GM12864 (cell line): ENCODE data around the gene RHOB.
"Not testable (repeated sequence)": the region's sequence is repeated elsewhere in the genome, so short reads cannot be mapped to it uniquely, and the experiment has no call there.

Source experiments
- DNase-seq: peaks from one replicate; pipeline ENCODE4 v3.0.0-alpha.2; 2011; ENCODE audit warnings: low read depth
- H3K4me3 ChIP-seq: 2 replicates; pipeline ENCODE4 v1.5.1; 2011; ENCODE audit warnings: mild to moderate bottlenecking, low read depth, low read length, control low read depth
- CTCF ChIP-seq: IDR thresholded peaks from 2 replicates; pipeline ENCODE4 v1.5.1; 2011; ENCODE audit warnings: low read depth, mild to moderate bottlenecking, moderate library complexity, low read length, control low read depth, inconsistent platforms; ENCODE audit errors: missing control alignments

Gene RHOB

GRCh38 chr2:20487030-20487391, 40.1 kb downstream of the RHOB start:
- H3K4me3 ChIP-seq: no peak overlapping the region
- TF ChIP-seq CTCF: no peak
- DNase-seq: no peak

DNA sequence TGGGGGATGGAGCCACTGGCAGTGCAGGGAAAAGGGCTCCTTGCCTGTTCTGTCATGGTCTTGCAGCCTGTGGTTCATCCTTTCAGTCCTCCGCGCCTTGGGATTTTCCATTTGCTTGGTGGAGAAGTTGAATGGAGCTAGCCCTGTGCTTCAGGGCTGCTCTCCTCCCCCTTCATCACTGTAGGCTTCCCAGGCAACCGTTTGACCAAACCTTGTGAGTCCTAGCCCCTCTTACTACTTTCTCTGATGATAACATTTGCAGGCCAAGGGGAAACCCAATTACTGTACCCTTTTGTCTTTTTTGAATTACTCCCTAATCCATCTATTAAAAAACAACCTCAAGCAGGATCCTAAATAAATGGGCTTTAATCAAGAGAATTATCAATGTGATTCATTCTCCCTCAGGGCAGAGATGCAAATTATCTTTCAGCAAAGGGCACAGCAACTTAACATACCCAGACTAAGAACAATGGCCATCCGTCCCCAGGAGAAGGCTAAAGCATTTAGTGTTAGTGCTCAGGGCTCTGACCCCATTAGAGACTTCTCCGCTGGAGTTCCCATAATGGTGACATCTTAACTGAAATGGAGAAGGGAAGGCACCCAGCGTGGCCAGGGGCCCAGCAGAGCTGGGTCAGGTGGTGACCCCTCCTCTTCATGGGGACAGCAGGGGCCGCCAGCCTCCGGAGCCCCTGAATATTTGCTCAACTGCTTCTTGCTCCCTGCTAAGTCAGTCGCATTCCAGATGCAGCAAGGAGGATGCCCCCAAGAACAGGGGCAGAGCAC, 40.7 kb downstream of the RHOB start:
- DNase-seq: no peak
- H3K4me3 ChIP-seq: no peak overlapping the region
- TF ChIP-seq CTCF: no peak

- no peak overlapping the region for H3K4me3 ChIP-seq
- no peak for TF ChIP-seq CTCF
- no peak for DNase-seq
These were observed 41.3 kb downstream of the RHOB start for GRCh38 chr2:20488201-20488641.

- DNase-seq: no peak
- no peak for TF ChIP-seq CTCF
- H3K4me3 ChIP-seq: no peak overlapping the region
These were observed 41.9 kb downstream of the RHOB start for GRCh38 chr2:20488782-20489181.

DNA sequence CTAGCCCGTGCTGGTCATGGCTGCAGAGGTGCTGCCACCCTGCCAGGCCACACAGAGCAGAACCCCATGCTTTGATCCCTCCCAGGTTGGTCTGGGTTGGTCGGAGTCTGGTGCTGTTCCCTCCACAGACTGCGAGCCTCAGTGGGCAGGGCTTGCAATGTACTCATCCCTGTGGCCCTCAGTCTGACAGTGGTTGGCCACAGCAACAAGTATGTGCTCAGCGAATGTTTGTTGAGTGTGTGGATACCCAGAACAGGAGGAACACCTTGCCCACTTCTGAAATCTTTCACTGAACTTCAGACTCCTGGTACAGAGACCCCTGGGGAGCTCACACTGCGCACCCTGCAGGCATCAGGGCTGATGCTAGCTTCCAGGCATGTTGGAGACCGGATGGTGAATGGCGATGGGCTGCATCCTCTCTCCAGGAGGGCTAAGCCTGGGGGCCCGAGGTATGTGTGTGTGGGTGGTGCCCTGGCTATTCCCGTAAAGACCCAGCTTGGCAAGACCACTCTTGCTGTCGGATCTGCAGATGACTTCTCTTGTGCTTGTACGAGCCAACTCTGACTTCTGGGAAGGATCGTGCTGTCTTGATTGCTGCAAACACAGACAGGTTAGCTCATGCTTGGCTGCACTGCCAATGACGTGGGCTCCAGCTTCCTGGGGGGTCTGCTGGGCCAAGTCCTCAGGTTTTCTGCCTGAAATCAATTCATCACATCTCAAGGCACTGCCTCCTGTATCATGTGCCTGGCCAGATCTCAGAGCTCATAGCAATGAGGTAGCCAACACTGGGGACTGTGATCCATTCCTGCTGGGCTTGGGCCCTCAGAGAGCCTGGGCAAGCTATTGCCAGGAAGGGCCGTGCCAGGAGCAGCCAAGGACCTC, 43.7 kb downstream of the RHOB start:
- no peak for DNase-seq
- no peak overlapping the region for H3K4me3 ChIP-seq
- no peak for TF ChIP-seq CTCF

GRCh38 chr2:20491739-20492531, 45.1 kb downstream of the RHOB start:
- no peak for TF ChIP-seq CTCF
- H3K4me3 ChIP-seq: no peak overlapping the region

GRCh38 chr2:20493095-20493494, 46.2 kb downstream of the RHOB start:
- not testable (repeated sequence) for H3K4me3 ChIP-seq, DNase-seq

More at GRCh38 chr2:20491739-20492531, 45.1 kb downstream of the RHOB start:
- no peak for DNase-seq
